ENCODE results near the gene OTOA.
"Not testable (repeated sequence)": the region's sequence is repeated elsewhere in the genome, so short reads cannot be mapped to it uniquely, and the experiment has no call there.

Gene OTOA

DNA sequence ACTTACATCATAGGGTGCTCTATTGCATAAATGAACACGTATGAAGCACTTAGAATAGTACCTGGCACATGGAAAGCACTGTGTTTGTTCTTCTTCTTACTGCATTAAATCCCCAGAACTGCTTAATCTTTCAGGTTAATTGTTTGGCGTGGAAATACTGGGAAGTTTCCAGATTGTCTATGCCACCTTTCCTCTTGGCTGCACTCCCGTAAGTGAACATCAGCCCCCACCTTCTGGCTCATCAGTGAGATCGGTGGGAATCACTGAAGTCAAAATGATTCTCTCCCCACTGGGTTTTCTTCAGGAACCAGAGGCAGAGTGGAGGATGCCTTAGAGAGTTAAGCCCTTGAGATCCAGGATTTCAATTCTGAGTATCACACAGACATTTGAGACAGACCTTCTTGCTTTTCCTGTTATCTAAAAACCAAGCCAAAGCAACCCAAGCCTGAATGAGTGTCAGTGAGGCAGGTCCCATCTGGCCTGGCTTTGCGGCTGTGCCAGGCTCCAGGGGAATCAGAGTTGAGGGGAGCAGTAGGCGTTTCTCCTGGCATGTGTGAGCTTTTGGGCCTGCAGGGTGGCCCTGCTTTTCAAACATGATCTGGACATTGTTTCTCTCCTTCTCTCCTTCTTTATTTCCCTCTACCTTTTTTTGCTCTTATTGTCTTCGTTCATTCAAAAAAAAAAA is 59.1 kb downstream of the OTOA start:
- H3K27ac ChIP-seq: no peak overlapping the region
- no peak overlapping the region for H3K4me3 ChIP-seq
- DNase-seq (ENCODE audit: low spot score): no peak
- TF ChIP-seq, protein P1, sequence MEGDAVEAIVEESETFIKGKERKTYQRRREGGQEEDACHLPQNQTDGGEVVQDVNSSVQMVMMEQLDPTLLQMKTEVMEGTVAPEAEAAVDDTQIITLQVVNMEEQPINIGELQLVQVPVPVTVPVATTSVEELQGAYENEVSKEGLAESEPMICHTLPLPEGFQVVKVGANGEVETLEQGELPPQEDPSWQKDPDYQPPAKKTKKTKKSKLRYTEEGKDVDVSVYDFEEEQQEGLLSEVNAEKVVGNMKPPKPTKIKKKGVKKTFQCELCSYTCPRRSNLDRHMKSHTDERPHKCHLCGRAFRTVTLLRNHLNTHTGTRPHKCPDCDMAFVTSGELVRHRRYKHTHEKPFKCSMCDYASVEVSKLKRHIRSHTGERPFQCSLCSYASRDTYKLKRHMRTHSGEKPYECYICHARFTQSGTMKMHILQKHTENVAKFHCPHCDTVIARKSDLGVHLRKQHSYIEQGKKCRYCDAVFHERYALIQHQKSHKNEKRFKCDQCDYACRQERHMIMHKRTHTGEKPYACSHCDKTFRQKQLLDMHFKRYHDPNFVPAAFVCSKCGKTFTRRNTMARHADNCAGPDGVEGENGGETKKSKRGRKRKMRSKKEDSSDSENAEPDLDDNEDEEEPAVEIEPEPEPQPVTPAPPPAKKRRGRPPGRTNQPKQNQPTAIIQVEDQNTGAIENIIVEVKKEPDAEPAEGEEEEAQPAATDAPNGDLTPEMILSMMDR (IDR thresholded peaks at IDR 0.05): no peak

DNA sequence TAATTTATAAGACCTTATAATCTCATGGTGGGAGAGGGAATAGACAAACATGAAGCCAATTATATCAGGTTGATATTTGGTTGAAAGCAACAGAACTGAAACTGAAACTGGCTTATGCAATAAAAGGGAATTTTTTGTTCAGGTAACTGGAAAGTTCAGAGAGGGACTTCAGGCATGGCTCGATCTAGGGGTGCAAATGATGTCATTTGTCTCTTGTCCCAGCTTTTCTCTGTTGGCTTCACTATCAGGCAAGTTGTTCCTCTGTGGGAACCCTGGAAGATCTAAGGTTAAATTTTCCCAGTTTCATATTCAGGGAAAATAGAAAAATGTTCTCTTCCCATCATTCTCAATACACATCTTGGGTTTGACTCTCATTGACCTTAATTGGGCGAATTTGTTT is 59.8 kb downstream of the OTOA start:
- TF ChIP-seq, protein P1 (IDR thresholded peaks at IDR 0.05): no peak
- no peak overlapping the region for H3K27ac ChIP-seq
- no peak overlapping the region for H3K4me3 ChIP-seq
- no peak for DNase-seq (ENCODE audit: low spot score)

DNA sequence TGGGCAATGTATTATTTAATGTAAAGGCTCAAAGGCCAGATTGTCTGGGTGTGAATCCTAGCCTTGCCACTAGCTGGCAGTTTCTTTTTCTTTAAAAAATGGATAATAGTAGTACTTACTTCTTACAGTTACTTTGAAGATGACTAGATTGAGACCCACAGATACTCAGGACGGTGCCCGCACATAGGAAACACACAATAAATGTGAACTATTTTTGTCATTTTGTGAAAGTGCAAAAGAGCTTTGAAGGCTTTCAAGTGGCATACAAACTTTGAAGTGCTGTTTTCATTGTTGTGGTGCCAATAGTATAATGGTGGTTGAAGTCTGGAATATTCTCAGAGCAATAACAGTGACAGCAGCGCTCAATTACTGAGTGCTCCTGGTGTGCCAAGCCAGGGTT is 63.6 kb downstream of the OTOA start:
- no peak for DNase-seq (ENCODE audit: low spot score)
- TF ChIP-seq, protein P1 (IDR thresholded peaks at IDR 0.05): no peak
- Histone ChIP-seq H3K27ac (no peak overlapping the region), H3K4me3 (no peak overlapping the region)

DNA sequence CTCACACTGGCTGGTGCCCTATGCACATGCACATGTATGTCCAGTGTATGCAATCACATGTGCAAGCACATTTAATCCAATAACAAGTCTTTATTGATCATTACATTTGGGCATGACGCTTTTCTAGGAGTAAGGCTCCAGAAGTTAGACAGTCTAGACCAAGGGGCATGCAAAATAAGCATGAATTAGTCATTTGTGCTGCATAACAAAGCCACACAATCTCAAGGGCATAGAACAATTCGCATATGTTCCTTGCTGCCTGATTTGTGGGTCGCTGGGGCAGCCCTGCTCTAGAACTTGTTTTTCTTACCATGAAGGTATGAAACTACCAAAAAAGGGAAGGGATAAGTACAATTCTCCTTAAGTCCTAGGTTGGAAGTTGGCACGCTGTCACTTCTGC is 67.5 kb downstream of the OTOA start:
- DNase-seq (ENCODE audit: low spot score); H3K4me3 ChIP-seq; H3K27ac ChIP-seq: not testable (repeated sequence)

DNA sequence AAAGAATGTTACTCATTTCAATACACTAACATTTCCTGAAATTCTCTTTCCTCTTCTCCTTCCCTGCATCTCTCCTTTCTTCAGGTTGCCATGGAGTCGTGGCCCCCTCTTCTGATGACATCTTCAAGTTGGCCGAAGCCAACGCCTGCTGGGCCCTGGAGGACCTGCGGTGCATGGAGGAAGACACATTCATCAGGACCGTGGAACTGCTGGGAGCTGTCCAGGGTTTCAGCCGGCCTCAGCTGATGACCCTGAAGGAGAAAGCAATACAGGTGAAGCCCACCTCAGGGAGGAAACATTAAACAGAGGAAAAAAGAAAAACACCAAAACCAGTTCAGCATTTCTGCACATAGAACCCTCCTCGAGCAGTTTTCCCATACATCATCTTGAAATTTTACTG is 76.9 kb downstream of the OTOA start:
- DNase-seq (ENCODE audit: low spot score); H3K4me3 ChIP-seq; H3K27ac ChIP-seq: not testable (repeated sequence)

DNA sequence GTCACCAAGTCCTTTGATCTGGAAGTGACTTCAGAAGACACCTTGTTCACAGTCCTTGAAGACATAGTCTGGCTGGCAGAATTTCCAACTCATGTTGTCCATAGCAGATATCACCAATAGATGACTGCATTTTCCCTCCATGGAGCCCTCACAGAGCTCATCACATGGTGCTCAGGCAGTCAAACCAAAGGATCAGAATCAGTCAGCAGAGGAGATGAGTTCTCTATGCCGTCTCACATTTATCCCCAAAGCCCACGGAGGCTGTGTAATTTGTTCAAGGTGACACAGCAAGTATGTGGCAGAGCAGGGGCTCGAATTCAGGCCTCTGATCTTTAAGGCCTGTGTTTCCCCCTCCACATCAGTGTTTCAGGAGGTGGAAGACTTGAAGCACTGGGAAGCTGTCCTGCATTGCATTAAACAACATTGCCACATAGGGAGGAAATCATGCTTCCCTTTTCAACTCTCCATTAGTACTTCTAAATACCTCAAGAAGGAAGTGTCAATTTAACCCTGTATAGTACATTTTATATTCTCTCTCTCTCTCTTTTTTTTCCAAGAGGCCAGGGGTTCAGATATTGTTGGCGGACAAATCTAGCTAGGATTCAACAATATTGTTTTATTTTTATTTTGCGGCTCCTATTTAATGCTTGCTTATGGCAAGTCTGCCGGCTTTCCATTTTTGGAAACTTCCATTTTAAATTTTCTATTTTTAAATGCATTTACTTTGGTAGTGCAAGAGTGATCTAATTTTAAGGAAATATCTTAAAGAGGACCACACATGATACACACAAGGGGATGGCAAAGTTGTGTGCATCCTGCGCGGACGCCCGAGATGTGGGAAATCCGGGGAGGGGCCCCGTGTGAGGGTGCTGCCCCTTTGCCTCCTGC is 92.7 kb downstream of the OTOA start:
- not testable (repeated sequence) for H3K4me3 ChIP-seq; H3K27ac ChIP-seq; DNase-seq (ENCODE audit: low spot score)

DNA sequence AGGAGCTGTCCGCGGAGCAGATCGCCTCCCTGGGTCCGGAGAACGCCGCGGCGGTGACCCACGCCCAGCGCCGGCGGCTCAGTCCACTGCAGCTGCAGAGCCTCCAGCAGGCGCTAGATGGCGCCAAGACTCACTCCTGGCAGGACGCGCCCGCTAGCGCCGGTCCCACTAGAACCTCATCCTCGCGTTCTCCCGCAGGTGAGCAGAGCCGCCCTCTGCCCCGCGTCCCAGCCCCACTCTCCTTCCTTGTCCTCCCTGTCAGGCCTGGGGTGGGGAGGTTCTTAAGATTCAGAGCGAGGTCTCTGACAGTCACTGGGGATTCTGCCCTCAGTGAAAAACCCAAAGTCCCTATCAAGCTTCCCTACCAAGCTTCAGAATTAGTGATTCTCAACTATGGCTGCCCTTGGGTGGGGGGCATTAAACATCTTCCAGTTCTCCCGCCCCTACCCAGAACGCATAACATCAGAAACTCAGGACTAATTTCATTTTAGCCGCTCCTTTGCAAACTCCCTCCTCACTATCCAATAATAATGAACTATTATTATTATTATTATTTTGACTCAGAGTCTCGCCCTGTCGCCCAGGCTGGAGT is 93.4 kb downstream of the OTOA start:
- not testable (repeated sequence) for H3K4me3 ChIP-seq; DNase-seq (ENCODE audit: low spot score); H3K27ac ChIP-seq

DNA sequence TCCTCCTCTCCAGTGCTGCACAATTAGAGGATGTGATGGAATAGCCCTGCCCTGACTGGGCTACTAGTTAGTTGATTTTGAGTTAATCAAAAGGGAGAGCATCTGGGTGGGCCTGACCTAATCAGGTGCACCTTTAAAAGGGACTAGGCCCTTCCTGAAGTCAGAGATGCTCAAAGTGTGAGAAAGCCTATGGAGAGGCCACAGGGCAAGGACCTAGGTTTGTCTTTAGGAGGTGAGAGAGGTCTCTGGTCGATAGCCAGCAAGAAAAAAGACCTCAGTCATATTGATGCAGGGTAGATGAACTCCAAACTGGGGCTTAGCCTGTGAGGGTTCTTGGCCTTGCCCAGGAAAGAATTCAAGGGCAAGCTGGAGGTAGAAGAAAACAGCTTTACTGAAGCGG is 104.5 kb downstream of the OTOA start:
- not testable (repeated sequence) for DNase-seq (ENCODE audit: low spot score); H3K4me3 ChIP-seq; H3K27ac ChIP-seq

DNA sequence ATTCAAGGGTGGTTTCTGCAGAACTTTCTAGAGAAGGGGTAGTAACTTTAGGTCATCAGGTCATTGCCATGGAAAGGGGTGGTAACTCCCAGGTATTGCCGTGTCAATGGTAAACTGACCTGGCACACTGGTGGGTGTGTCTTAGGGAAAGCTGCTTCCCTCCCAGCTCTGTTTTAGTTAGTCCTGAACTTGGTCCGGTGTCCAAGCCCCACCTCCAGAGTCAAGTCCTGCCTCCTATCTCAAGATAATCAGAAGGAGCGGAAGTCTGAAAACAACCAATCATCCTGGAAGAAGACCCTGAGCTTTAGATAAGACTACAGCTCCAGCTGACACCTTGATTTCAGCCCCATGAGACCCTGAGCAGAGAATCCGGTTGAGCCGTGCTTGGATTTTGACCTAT is 105.0 kb downstream of the OTOA start:
- DNase-seq (ENCODE audit: low spot score); H3K27ac ChIP-seq; H3K4me3 ChIP-seq: not testable (repeated sequence)

DNA sequence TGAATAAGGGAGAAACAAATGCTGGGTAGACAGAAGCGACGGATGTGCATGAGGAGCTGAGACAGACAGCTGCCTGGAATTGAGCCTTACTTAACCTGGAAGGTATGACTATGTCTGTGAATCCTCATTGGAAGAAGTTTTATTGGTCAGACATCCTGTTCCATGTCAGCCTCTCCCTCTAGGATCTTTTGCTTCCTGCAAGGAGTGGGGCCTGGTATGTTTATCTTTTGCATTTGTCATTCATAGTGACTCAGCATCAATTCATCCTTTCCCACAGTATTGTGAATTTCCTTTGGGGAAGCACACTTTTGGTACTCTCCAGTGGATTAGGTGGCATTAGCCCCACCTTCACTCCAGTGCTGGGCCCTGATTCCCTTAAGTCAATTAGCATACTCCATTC is 105.5 kb downstream of the OTOA start:
- not testable (repeated sequence) for H3K4me3 ChIP-seq; DNase-seq (ENCODE audit: low spot score); H3K27ac ChIP-seq

DNA sequence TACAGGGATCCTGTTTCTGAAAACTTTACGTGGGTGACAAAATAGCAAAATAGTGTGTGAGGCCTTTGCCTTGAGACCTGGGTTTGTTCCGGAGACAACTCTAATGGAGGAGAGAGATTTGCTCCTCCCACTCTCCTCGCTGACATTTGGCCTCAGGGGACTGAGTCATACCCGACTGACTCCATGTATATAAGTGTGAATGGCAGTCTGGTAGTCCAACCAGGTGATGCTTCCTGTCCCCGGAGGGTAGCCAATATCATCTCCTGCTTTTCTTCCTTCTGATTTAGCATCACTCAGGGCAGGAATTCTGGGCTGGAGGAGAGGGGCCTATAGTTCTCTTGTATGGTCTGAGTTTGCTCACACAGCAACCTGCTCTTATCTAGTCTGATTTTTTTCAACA is 106.8 kb downstream of the OTOA start:
- not testable (repeated sequence) for H3K27ac ChIP-seq; DNase-seq (ENCODE audit: low spot score); H3K4me3 ChIP-seq

DNA sequence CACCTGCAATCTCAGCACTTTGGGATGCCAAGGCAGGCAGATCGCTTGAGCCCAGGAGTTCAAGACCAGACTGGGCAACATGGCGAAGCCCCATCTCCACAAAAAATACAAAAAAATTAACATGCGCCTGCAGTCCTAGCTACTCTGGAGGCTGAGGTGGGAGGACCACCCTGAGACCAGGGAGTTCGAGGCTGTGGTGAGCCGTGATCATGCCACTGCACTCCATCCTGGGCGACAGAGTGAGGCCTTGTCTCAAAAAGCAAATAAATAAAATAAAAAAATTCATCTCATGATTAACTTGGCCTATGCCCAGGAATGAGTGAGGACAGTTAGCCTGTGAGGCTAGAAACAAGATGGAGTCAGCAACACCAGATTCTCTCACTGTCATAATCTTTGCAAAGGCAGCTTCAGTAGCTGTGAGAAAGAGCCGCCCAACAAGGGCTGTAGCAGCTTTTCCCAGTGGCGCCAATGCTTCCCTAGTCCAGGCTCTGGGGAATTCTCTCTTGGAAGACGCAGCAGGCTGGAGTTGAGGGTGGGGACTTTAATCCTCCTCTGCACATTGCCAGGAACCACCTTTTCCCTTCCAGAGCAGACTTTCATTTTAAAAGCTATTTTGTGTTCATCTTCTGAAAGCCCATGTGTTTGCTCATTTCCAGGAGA is 108.9 kb downstream of the OTOA start:
- not testable (repeated sequence) for DNase-seq (ENCODE audit: low spot score); H3K27ac ChIP-seq

DNA sequence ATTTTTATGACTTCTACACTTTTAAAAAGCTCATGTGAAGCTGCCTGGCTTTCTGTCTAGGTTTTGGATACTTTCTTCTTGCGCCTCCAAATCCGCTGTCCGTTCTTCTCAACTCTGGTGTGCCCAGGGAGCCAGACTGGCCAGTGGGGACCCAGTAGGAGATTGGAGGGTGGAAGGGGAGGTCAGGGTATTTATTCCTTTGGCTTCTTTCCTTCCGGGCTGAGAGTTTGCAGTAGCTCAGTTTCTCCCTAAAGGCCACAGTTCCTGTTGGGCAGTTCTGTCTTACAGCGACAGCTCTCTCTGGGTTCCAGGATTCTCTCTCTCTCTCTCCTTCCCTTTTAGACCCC is 109.4 kb downstream of the OTOA start:
- Histone ChIP-seq H3K27ac (peak overlapping the region in 1 of 2 donors; percentile 16), H3K4me3 (peak overlapping the region; percentile 22)
- not testable (repeated sequence) for DNase-seq (ENCODE audit: low spot score)

More for the DNA sequence above, 108.9 kb downstream of the OTOA start:
- H3K4me3 ChIP-seq: peak overlapping the region; percentile 22

DNA sequence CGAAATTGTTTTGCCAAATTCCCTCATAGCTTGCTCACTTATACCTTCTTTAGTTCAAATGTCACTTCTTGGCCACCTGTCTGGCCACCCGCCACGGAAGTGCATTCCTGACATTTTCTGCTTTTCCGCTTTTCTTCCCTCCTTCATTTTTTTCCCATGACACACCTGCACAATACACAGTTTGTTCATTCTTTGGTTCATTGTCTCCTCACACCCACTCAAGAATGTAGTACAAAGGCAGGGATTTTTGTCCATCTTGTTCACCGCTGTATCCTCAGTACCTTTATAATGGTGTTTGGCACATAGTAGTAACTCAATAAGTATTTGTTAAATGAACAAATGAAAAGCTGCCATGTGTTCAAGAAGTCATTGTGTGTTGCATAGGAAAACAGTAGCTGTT is 116.8 kb downstream of the OTOA start:
- H3K4me3 ChIP-seq; H3K27ac ChIP-seq; DNase-seq (ENCODE audit: low spot score): not testable (repeated sequence)

DNA sequence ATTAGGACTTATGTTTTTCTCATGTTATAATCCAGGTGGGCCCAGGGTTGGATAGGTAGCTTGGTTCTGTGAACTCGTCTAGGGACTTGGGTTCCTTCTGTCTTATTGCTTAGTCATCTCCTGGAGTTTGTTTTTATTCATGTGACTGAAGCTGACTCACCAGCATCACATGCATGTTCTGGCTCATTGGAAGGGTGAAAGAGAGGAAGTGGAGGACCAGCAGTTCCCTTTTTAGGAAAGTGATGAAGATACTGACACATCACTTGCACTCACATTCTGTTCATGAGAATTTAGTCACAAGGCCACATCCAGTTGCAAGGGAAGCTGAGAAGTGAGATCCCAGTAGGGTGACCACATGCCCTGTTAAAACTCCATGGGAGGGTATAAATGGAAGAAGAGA is 126.7 kb downstream of the OTOA start:
- not testable (repeated sequence) for H3K4me3 ChIP-seq; DNase-seq (ENCODE audit: low spot score); H3K27ac ChIP-seq
